Lung microvascular endothelial cell (primary cell): ENCODE data around the gene TMEM191C. TPM values are rescaled to one million over a fixed set of nuclear protein-coding genes. Genes with fewer than 3 reads are reported as not detected.

Experiments
- total RNA-seq: library from RNA; depleted of rRNA; stranded (reverse); fragments of >200 nt; gene quantifications from 2 replicates; pipeline ENCODE4 v1.2.1, GENCODE V29; 2014

The TMEM191C gene
- total RNA-seq, 1 donor from 2014 or later = 0.20 TPM

Other genes with a start within 250 kb of the TMEM191C start
- gene RIMBP3B, start 83.6 kb upstream of the TMEM191C start, total RNA-seq = under 0.01 TPM in 2 replicates
- 1.7 and 3.2 TPM in 2 replicates for gene HIC2, start 50.0 kb upstream of the TMEM191C start, total RNA-seq
- under 0.01 TPM in 2 replicates for gene RIMBP3C, start 84.1 kb downstream of the TMEM191C start, total RNA-seq
- gene UBE2L3, start 100.3 kb downstream of the TMEM191C start, total RNA-seq = 21.4 and 23.3 TPM in 2 replicates
- gene YDJC, start 162.6 kb downstream of the TMEM191C start, total RNA-seq = 10.5 and 12.0 TPM in 2 replicates
- not detected in 2 replicates for gene CCDC116, start 165.4 kb downstream of the TMEM191C start, total RNA-seq
- gene SDF2L1, start 174.9 kb downstream of the TMEM191C start, total RNA-seq = 32.7 and 34.9 TPM in 2 replicates
- gene PPIL2, start 198.6 kb downstream of the TMEM191C start, total RNA-seq = 11.3 and 13.3 TPM in 2 replicates